Measurements from ENCODE around the gene PODXL. TPM values are rescaled to one million over a fixed set of nuclear protein-coding genes. Genes with fewer than 3 reads are reported as not detected.
"Not testable (repeated sequence)": the region's sequence is repeated elsewhere in the genome, so short reads cannot be mapped to it uniquely, and the experiment has no call there.

Gene PODXL
- total RNA-seq, 4 donors from 2014 or later = 7.9 to 21.3 (median 13.2) TPM

DNA sequence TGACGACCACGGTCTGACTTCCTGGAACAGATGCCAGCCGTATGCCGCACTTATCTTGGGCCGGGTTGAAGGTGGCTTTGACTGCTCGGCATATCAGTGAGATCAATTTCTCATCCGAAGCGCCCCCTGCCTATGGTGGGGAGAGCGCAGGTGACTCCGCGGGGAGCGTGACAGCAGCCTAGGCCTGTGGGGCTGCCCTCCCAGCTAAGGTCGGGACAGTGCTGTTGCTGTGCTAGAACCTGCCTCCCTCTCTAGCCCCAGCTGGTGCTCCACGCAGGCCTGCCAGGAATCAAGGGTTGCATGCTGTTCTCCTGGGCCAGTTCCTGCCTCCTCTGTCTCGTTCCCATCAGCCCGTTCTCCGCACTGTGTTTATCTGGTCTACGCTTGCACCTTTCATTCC is 49.8 kb downstream of the PODXL start:
- ATAC-seq (no peak), DNase-seq (no peak)
- H3K4me1 ChIP-seq = peaks cover 7 to 29% of the 10 kb centered on the region in 2 donors
- no peaks in the 10 kb centered on the region for H3K36me3 ChIP-seq
- H3K27me3 ChIP-seq = no peaks in the 10 kb centered on the region
- H3K9me3 ChIP-seq = no peaks in the 10 kb centered on the region
- H3K4me3 ChIP-seq = no peak overlapping the region
- intact Hi-C loops (cut with DNase I; ENCODE audit: low total_unique reads) (no loop called here), in situ Hi-C loops (cut with MboI; ENCODE audit: low sequenced_read_pairs in 4 of 4) (loop anchor here in 1 of 4 donors (5.0 kb wide), 1 partner anchor 151 kb away; no protein-coding TSS in a partner anchor)
- TF ChIP-seq, protein P1, sequence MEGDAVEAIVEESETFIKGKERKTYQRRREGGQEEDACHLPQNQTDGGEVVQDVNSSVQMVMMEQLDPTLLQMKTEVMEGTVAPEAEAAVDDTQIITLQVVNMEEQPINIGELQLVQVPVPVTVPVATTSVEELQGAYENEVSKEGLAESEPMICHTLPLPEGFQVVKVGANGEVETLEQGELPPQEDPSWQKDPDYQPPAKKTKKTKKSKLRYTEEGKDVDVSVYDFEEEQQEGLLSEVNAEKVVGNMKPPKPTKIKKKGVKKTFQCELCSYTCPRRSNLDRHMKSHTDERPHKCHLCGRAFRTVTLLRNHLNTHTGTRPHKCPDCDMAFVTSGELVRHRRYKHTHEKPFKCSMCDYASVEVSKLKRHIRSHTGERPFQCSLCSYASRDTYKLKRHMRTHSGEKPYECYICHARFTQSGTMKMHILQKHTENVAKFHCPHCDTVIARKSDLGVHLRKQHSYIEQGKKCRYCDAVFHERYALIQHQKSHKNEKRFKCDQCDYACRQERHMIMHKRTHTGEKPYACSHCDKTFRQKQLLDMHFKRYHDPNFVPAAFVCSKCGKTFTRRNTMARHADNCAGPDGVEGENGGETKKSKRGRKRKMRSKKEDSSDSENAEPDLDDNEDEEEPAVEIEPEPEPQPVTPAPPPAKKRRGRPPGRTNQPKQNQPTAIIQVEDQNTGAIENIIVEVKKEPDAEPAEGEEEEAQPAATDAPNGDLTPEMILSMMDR (IDR thresholded peaks at IDR 0.05 in 4 of 5, conservative IDR thresholded peaks at IDR 0.05 in 1 of 5) = no peak
- no peak for TF ChIP-seq POLR2A (IDR thresholded peaks at IDR 0.05)
- peak overlapping the region in 1 of 4 donors; percentile 29 for H3K27ac ChIP-seq

DNA sequence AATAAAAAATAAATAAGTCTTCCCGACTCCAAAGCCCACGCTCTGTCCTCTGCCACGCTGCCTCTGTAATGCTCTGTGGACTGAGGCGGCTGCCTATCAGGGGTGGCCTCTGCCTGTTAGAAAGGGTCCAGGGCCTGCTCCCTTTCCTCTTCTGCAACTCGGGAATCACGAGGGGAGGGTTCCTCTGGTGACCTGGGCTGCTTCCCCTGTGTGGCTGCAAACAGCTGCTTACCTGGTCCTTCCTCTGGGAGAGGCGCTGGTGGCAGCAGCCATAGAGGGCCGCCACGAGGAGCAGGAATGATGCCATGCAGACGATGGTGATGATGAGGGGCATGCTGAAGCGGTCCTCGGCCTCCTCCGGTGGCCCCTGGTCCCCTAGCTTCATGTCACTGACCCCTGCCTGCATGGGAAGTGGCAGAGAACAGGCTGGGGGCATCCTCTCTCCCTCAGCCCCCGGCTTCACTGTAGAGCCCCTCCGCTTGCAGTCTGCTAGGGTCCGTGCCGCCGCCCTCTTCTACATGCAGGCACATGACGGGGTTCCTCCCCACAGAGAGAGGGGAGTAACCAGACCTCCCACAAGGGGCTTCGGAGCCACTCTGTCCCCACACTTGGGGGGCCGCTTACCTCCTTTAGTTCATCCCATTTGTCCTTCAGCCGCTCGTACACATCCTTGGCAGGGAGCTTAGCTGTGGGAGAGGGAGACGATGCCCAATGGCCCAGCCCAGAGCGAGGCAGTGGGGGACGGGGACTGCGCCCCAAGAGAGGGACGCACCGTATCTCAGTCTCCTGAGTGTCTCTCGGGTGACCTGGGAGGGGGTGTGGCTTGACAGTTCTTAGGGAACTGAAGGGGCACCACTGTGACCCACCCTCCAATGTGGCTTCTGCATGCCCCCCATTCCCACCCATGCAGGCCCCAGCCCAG is 50.5 kb downstream of the PODXL start:
- H3K9me3 ChIP-seq = no peaks in the 10 kb centered on the region
- peaks cover 7 to 28% of the 10 kb centered on the region in 2 donors for H3K4me1 ChIP-seq
- in situ Hi-C loops (cut with MboI; ENCODE audit: low sequenced_read_pairs in 4 of 4) = loop anchor here in 1 of 4 donors (5.0 kb wide), 1 partner anchor 151 kb away; no protein-coding TSS in a partner anchor
- no peak for TF ChIP-seq POLR2A (IDR thresholded peaks at IDR 0.05)
- TF ChIP-seq, protein P1 (IDR thresholded peaks at IDR 0.05 in 4 of 5, conservative IDR thresholded peaks at IDR 0.05 in 1 of 5) = no peak
- H3K36me3 ChIP-seq = no peaks in the 10 kb centered on the region
- no peaks in the 10 kb centered on the region for H3K27me3 ChIP-seq
- H3K27ac ChIP-seq = no peak overlapping the region
- no peak for DNase-seq
- ATAC-seq = no peak
- intact Hi-C loops (cut with DNase I; ENCODE audit: low total_unique reads) = no loop called here
- no peak overlapping the region for H3K4me3 ChIP-seq

DNA sequence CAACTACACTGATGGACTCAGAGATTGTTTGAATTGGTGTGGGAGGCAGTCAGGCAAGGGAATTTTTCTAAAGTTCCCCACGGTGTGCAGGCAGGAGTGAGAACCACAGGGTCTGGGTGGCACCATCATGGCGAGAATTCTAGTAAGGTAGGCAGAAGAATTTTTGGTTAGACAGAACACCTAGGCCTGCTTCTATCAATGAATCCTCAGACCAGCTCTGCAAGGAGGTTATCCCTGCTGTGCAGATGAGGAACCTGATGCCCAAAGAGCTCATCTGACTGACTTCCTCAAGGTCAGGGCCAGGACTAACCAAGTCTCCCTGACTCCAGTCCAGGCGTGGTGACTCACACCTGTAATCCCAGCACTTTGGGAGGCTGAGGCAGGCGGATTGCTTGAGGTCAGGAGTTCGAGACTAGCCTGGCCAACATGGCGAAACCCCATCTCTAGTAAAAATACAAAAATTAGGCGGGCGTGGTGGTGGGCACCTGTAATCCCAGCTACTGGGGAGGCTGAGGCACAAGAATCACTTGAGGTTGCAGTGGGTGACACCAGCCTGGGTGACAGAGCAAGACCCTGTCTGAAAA is 51.3 kb downstream of the PODXL start:
- H3K27me3 ChIP-seq; DNase-seq; H3K9me3 ChIP-seq; intact Hi-C loops (cut with DNase I; ENCODE audit: low total_unique reads); H3K36me3 ChIP-seq; ATAC-seq; H3K4me3 ChIP-seq: not testable (repeated sequence)
- in situ Hi-C loops (cut with MboI; ENCODE audit: low sequenced_read_pairs in 4 of 4) = loop anchor here in 1 of 4 donors (5.0 kb wide), 1 partner anchor 152 kb away; no protein-coding TSS in a partner anchor
- Histone ChIP-seq H3K27ac (peak overlapping the region in 1 of 4 donors; percentile 43), H3K4me1 (peaks cover 7 to 28% of the 10 kb centered on the region in 2 donors)

DNA sequence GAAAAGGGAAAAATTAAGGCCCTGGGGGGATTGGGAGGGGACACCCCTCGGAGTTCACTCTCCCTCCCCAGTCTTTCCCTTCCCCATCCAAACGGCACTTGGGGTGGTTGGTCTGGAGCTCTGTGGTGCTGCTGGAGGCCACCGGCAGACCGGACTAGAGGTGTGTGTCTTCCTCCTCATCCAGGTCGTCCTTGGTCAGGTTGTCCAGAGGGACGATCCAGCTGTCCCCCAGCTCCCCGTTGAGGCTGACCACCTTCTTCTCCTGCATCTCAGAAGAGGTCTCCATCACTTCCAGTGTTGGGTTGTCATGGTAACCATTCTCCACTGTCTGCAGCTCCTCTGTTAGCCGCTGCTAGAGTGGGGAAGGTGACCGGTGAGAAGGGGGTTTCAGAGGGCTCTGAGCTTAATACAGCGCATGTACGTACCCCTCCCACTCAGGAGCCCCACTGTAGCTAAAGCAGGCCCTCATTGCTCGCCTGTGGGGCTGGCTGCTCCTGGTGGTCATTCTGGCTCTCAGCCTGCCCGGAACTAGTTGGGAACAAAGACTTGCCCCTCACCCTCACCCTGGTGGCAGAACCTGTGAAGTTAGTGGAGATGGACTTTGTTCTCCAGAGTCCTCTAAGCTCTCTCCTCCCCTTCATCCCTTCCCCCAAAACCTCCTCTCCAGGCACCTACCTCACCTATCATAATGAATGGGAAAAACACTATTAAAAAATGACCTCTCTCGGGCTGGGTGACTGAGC is 52.1 kb downstream of the PODXL start:
- H3K4me1 ChIP-seq = peaks cover 7 to 28% of the 10 kb centered on the region in 2 donors
- H3K36me3 ChIP-seq = no peaks in the 10 kb centered on the region
- TF ChIP-seq, protein P1 (IDR thresholded peaks at IDR 0.05 in 4 of 5, conservative IDR thresholded peaks at IDR 0.05 in 1 of 5) = no peak
- TF ChIP-seq POLR2A (IDR thresholded peaks at IDR 0.05) = no peak
- H3K4me3 ChIP-seq = no peak overlapping the region
- ATAC-seq (no peak), DNase-seq (no peak)
- intact Hi-C loops (cut with DNase I; ENCODE audit: low total_unique reads) = no loop called here
- H3K27ac ChIP-seq = peak overlapping the region in 3 of 4 donors; percentile 43 to 61 (median 57)
- H3K27me3 ChIP-seq = no peaks in the 10 kb centered on the region
- no peaks in the 10 kb centered on the region for H3K9me3 ChIP-seq
- in situ Hi-C loops (cut with MboI; ENCODE audit: low sequenced_read_pairs in 4 of 4) = no loop called here

All from gastrocnemius medialis (tissue), 4 donors.